Suprapubic skin (tissue), 4 donors: ENCODE results near the gene MEIS3.

Experiments used
- CTCF ChIP-seq, 2 donors: fragments of 200-600 bp in 1 of 2; fragments of 450-650 bp in 1 of 2; sonication (generic) in 1 of 2; IDR thresholded peaks; one replicate each; pipeline ENCODE4 v1.5.1; 2016 to 2019; ENCODE audit warnings: antibody characterized with exemption in 2 of 2, mild to moderate bottlenecking in 1 of 2, moderate library complexity in 1 of 2
- EP300 ChIP-seq: sonication (generic); formaldehyde crosslinking; IDR thresholded peaks from one replicate; pipeline ENCODE4 v1.6.1; 2017; ENCODE audit warnings: antibody characterized with exemption
- POLR2A ChIP-seq, 2 donors: fragments of 450-650 bp; IDR thresholded peaks; one replicate each; pipeline ENCODE4 v1.6.1; 2017; ENCODE audit warnings: antibody characterized with exemption in 2 of 2, mild to moderate bottlenecking in 2 of 2, moderate library complexity in 2 of 2
- POLR2AphosphoS5 ChIP-seq, 3 donors: sonication (generic); formaldehyde crosslinking; IDR thresholded peaks; one replicate each; pipeline ENCODE4 v1.6.1; 2017; ENCODE audit warnings: antibody characterized with exemption in 3 of 3

- TF ChIP-seq CTCF (IDR thresholded peaks at IDR 0.05) (no peak), POLR2A (IDR thresholded peaks at IDR 0.05) (no peak), EP300 (no peak), POLR2AphosphoS5 (IDR thresholded peaks at IDR 0.05) (no peak)
Observed at GRCh38 chr19:47358936-47359335, 60.4 kb downstream of the MEIS3 start.
